Astrocyte (in vitro differentiated cells and primary cell): Measurements from ENCODE around the gene C6orf47. TPM values are rescaled to one million over a fixed set of nuclear protein-coding genes. Genes with fewer than 3 reads are reported as not detected.

Experiments used
- DNase-seq: peaks from one replicate; pipeline ENCODE4 v3.0.0-alpha.2; 2010; ENCODE audit warnings: low read depth
- FAIRE-seq: peaks from 2 replicates; lab custom pipeline; 2011; peaks lifted over from hg19 to GRCh38; lab: Jason Lieb, UNC
- H2AFZ ChIP-seq: 2 replicates; pipeline ENCODE4 v1.6.0; 2012; ENCODE audit warnings: low read depth, low read length, inconsistent platforms
- H3K27ac ChIP-seq: 2 replicates; pipeline ENCODE4 v1.5.1; 2011; ENCODE audit warnings: low read depth, low read length, inconsistent platforms
- H3K27me3 ChIP-seq: 2 replicates; pipeline ENCODE4 v1.6.0; 2011; ENCODE audit warnings: low read length, inconsistent platforms; ENCODE audit not compliant: insufficient read depth
- H3K36me3 ChIP-seq: 2 replicates; pipeline ENCODE4 v1.5.1; 2011; ENCODE audit warnings: low read length, inconsistent platforms; ENCODE audit not compliant: insufficient read depth
- H3K4me1 ChIP-seq: 2 replicates; pipeline ENCODE4 v1.5.1; 2011; ENCODE audit warnings: low read length, inconsistent platforms; ENCODE audit not compliant: insufficient read depth
- H3K4me2 ChIP-seq: 2 replicates; pipeline ENCODE4 v1.6.0; 2012; ENCODE audit warnings: low read length, inconsistent platforms
- H3K4me3 ChIP-seq: 2 replicates; pipeline ENCODE4 v1.5.1; 2011; ENCODE audit warnings: low read depth, mild to moderate bottlenecking, low read length, inconsistent platforms; ENCODE audit not compliant: insufficient read depth
- H3K79me2 ChIP-seq: 2 replicates; pipeline ENCODE4 v1.6.0; 2012; ENCODE audit warnings: mild to moderate bottlenecking, low read length, inconsistent platforms; ENCODE audit not compliant: insufficient read depth
- H3K9ac ChIP-seq: 2 replicates; pipeline ENCODE4 v1.6.0; 2012; ENCODE audit warnings: mild to moderate bottlenecking, low read length, inconsistent platforms
- H3K9me3 ChIP-seq: 2 replicates; pipeline ENCODE4 v1.5.1; 2012; ENCODE audit warnings: low read depth, mild to moderate bottlenecking, low read length, inconsistent platforms; ENCODE audit not compliant: insufficient read depth
- H4K20me1 ChIP-seq: 2 replicates; pipeline ENCODE4 v1.6.0; 2012; ENCODE audit warnings: low read length, inconsistent platforms; ENCODE audit not compliant: insufficient read depth
- H3K27ac Mint-ChIP-seq: one replicate; pipeline ENCODE4 v1.8.0; 2021; ENCODE audit warnings: mild to moderate bottlenecking, mixed read lengths; ENCODE audit not compliant: unreplicated experiment
- H3K27me3 Mint-ChIP-seq: one replicate; pipeline ENCODE4 v1.8.0; 2021; ENCODE audit warnings: low read depth, mixed read lengths; ENCODE audit not compliant: unreplicated experiment
- H3K36me3 Mint-ChIP-seq: one replicate; pipeline ENCODE4 v1.8.0; 2021; ENCODE audit warnings: low read depth, mixed read lengths; ENCODE audit not compliant: unreplicated experiment
- H3K4me1 Mint-ChIP-seq: one replicate; pipeline ENCODE4 v1.8.0; 2021; ENCODE audit warnings: low read depth, mixed read lengths; ENCODE audit not compliant: unreplicated experiment
- H3K4me3 Mint-ChIP-seq: one replicate; pipeline ENCODE4 v1.8.0; 2021; ENCODE audit warnings: mild to moderate bottlenecking, moderate library complexity, mixed read lengths; ENCODE audit not compliant: unreplicated experiment
- H3K9me3 Mint-ChIP-seq: one replicate; pipeline ENCODE4 v1.8.0; 2021; ENCODE audit warnings: mild to moderate bottlenecking, mixed read lengths; ENCODE audit not compliant: unreplicated experiment
- CTCF ChIP-seq: IDR thresholded peaks from 2 replicates; pipeline ENCODE4 v1.5.1; 2011; ENCODE audit warnings: low read depth, mild to moderate bottlenecking, inconsistent platforms, low read length, moderate library complexity; ENCODE audit not compliant: insufficient read depth
- EZH2 ChIP-seq: IDR thresholded peaks from 2 replicates; pipeline ENCODE4 v1.6.1; 2012; ENCODE audit warnings: mild to moderate bottlenecking, low read length, inconsistent platforms; ENCODE audit not compliant: insufficient read depth
- total RNA-seq: library from RNA; stranded (reverse); gene quantifications from 2 replicates; pipeline ENCODE4 v1.2.1, GENCODE V29; 2021

The C6orf47 gene
- total RNA-seq, 1 donor from 2014 or later = 14.7 TPM

DNA sequence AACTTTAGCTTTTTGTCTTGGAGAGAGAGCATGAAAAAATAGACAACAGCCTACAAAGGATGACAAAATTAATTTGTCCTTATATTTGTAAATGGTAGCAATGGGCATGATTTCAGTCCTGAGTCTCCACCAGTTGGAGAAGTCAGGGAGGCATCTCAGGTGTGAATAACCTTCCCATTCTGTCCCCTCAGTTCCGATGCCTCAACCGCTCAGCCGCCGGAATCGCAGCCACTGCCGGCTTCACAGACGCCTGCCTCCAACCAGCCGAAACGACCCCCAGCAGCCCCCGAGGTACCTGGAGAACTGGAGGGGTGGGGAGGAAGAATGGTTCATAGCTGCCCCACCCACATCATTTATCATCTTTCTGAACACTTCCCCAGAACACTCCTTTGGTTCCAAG lies 36.5 kb downstream of the C6orf47 start:
- no peak overlapping the region for H3K9ac ChIP-seq
- H3K36me3 ChIP-seq = peaks cover 50% of the 10 kb centered on the region
- DNase-seq = no peak
- H3K79me2 ChIP-seq = peaks cover 84% of the 10 kb centered on the region
- peaks cover 9% of the 10 kb centered on the region for H3K4me1 Mint-ChIP-seq
- peak overlapping the region; percentile 45 for H3K4me3 Mint-ChIP-seq
- H3K9me3 ChIP-seq = no peaks in the 10 kb centered on the region
- no peaks in the 10 kb centered on the region for H3K9me3 Mint-ChIP-seq
- TF ChIP-seq CTCF = no peak
- TF ChIP-seq EZH2 = no peak
- no peak overlapping the region for H3K27ac ChIP-seq
- peaks cover 78% of the 10 kb centered on the region for H4K20me1 ChIP-seq
- no peak overlapping the region for H3K4me2 ChIP-seq
- H3K4me3 ChIP-seq = no peak overlapping the region
- H3K36me3 Mint-ChIP-seq = peaks cover 38% of the 10 kb centered on the region
- H3K27ac Mint-ChIP-seq = no peak overlapping the region
- no peak overlapping the region for H2AFZ ChIP-seq
- FAIRE-seq = no peak
- H3K27me3 Mint-ChIP-seq = no peaks in the 10 kb centered on the region
- H3K4me1 ChIP-seq = peaks cover 12% of the 10 kb centered on the region
- H3K27me3 ChIP-seq = no peaks in the 10 kb centered on the region

- Histone ChIP-seq H3K4me2 (peak overlapping the region; percentile 94), H2AFZ (no peak overlapping the region), H3K79me2 (peaks cover 70% of the 10 kb centered on the region), H3K36me3 (peaks cover 38% of the 10 kb centered on the region), H4K20me1 (peaks cover 64% of the 10 kb centered on the region), H3K4me1 (peaks cover 12% of the 10 kb centered on the region), H3K27me3 (no peaks in the 10 kb centered on the region), H3K9me3 (no peaks in the 10 kb centered on the region), H3K9ac (peak overlapping the region; percentile 93), H3K4me3 (peak overlapping the region; percentile 77), H3K27ac (no peak overlapping the region)
- no peak for FAIRE-seq
- Mint-ChIP-seq H3K4me3 (peak overlapping the region; percentile 97), H3K4me1 (peaks cover 9% of the 10 kb centered on the region), H3K27ac (peak overlapping the region; percentile 97), H3K9me3 (no peaks in the 10 kb centered on the region), H3K36me3 (peaks cover 33% of the 10 kb centered on the region), H3K27me3 (no peaks in the 10 kb centered on the region)
- TF ChIP-seq EZH2 (no peak), CTCF (no peak)
- DNase-seq = no peak
Measured at GRCh38 chr6:31622684-31623091, 37.9 kb downstream of the C6orf47 start.

DNA sequence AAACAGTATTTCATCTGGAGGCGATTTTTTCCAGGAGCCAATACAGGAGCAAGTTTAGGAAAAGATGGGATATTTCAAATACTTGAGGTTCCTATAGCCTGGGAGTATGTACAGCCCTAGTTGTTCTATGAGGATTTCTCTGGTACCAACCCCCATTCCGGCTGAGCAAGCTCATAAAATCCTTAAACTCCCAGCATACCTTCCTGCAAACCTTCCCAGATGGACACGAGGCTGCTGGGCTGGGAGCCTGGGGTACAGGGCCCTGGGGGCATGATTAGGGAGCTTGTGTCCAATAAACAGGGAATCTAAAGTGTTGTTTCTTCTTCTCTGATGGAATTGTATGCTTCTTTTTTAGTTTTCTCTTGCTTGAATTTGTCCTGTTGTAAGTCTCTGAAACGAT lies 38.6 kb downstream of the C6orf47 start:
- no peak for FAIRE-seq
- peaks cover 27% of the 10 kb centered on the region for H3K36me3 Mint-ChIP-seq
- H3K79me2 ChIP-seq = peaks cover 63% of the 10 kb centered on the region

More for the DNA sequence above, 38.6 kb downstream of the C6orf47 start:
- H3K27ac Mint-ChIP-seq = peak overlapping the region; percentile 97
- Histone ChIP-seq H3K4me2 (peak overlapping the region; percentile 94), H3K9ac (peak overlapping the region; percentile 93), H3K36me3 (peaks cover 32% of the 10 kb centered on the region), H3K27ac (peak overlapping the region; percentile 93), H2AFZ (no peak overlapping the region), H3K27me3 (no peaks in the 10 kb centered on the region), H4K20me1 (peaks cover 57% of the 10 kb centered on the region), H3K4me3 (peak overlapping the region; percentile 77), H3K9me3 (no peaks in the 10 kb centered on the region), H3K4me1 (peaks cover 12% of the 10 kb centered on the region)
- no peaks in the 10 kb centered on the region for H3K27me3 Mint-ChIP-seq
- peak overlapping the region; percentile 97 for H3K4me3 Mint-ChIP-seq
- H3K4me1 Mint-ChIP-seq = peaks cover 9% of the 10 kb centered on the region
- no peak for DNase-seq
- H3K9me3 Mint-ChIP-seq = no peaks in the 10 kb centered on the region
- TF ChIP-seq CTCF (no peak), EZH2 (no peak)
